ENCODE results near the gene EFCAB8.

The EFCAB8 gene

DNA sequence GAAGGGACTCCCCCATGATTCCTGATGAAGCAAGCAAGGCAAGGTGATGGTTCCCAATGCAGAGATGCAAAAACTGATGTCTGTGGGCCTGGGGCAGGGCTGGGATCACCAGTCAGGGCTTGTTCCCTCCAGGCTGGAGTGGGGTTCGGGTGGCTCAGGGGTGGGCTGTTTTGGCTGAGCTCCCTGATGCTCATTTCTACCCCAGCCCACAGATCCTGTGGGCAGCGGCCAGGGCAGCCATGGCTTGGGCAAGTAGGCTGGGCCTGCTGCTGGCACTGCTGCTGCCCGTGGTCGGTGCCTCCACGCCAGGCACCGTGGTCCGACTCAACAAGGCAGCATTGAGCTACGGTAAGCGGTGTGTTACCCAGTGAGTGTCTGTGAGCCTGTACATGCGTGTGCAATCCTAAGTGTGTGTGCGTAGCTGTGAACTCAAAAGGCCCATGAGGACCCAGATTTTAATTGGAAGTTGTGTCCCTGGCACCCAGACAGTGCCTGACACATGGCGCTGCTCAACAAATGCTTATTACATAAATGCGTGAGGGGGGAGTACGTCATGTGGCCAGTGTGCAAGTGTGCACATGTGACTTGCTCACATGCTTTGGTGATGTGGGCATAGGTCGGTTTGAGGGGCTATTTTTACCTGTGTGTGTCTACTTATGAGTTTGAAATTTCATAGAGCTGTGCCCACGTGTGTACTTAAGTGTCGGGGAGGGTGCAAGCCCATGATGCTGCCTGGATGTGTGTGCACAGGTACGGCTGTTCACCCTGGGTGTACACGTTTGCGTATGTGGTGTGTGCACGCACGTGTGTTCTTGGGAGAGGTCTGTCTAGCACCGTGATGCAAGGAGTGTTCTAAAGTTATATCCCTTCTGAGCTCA lies 149.9 kb downstream of the EFCAB8 start:
- DNase-seq (ENCODE audit: low read depth): no peak

DNA sequence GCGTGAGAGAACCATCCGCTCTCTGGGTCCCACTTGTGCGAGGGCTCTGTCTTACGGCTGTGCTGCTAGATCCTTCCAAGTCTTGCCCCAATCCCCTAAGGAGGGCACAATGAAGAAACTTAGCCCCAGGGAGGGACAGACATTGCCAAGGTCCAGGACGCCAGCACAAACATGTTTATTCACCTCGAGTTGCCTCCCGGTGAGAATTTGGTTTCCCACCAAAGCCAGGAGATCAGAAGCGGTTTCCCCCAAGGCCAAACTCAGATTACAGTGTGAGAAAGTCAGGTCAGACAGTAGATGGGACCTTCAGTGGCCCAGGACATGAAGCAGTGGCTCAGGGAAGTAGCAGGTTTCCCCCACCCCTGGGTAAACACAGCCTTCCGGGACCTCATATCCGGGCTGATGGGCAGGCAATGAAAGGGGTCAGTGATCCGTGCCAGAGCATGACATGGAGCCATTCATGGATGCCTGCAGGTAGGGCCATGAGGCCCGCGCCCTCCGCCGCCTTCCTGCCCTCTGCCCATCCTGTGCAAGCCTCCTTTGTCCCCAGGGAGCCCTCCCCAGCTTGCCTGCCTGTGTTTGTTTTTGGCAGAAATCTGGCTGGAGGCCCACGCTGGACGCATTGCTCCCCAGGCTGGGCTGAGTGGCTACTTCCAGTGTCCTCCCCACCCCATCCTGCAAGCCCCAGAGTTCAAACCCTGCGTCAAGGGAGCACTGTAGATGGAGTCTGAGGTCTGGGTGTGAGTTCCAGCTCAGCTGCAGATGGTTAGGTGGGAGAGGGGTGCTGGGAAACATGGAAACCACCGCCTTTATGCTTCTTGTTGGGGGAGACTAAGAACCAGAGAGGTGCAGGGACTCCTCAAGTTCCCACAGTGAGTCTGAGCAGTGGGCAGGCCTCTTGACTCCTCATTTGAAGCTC lies 150.8 kb downstream of the EFCAB8 start:
- no peak for DNase-seq (ENCODE audit: low read depth)

DNA sequence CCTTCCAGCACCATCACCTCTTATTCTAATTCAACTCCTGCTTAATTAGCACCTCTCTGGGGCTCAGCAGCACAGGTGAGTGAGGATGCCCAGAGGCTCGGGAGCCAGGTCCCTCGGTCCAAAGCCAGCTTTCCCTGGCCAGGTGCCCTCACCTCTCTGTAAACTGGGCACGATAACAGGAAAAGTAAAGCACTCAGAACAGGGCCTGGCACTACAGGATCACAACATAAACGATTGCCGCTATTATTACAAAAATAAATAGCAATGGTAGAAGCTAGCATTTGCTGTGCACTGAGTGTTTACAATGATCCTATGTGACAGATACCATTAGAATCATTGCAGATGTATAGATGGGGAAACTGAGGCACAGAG lies 151.4 kb downstream of the EFCAB8 start:
- no peak for DNase-seq (ENCODE audit: low read depth)

DNA sequence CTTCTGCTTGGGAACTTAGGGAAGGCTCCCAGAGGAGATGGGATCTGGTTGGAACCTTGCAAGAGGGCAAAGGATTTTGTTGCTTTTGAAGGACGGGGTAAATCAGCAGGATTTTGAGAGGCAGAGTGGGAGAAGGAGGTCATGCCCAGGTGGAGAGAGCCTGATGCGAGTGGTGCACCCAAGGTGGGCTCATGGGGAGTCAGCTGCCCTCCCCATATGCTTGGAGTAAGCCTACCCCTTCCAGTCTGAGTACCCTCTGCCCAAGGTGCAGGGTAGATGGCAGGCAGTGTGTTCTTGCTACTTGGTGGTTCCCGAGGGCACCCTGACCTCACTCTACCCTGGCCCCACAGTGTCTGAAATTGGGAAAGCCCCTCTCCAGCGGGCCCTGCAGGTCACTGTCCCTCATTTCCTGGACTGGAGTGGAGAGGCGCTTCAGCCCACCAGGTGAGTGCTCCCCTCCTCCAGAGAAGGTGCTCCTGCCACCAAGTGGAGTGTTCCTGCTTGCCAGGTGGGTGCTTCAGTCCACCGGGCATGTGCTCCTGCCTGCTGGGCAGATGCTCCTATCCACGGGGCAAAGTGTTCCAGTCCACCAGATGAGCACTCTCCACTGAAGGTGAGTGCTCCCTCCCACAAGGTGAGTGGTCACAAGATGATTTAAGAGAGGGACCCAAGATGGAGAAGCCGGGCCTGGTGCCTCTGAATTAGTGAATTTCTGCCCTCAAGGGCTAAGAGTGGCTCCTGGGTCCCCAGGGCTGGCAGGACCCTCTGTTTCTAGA lies 152.1 kb downstream of the EFCAB8 start:
- DNase-seq (ENCODE audit: low read depth): no peak
